Activated CD8-positive, alpha-beta memory T cell treated with anti-CD3 and anti-CD28 coated beads, Interleukin-2, amount 50 U/mL, for 1 hour (primary cell): Measurements from ENCODE around the gene PFKFB3.
"Not testable (repeated sequence)": the region's sequence is repeated elsewhere in the genome, so short reads cannot be mapped to it uniquely, and the experiment has no call there.

Source experiments
- DNase-seq: peaks from one replicate; pipeline ENCODE4 v3.0.0-alpha.2; 2020; ENCODE audit errors: extremely low read depth

The PFKFB3 gene

DNA sequence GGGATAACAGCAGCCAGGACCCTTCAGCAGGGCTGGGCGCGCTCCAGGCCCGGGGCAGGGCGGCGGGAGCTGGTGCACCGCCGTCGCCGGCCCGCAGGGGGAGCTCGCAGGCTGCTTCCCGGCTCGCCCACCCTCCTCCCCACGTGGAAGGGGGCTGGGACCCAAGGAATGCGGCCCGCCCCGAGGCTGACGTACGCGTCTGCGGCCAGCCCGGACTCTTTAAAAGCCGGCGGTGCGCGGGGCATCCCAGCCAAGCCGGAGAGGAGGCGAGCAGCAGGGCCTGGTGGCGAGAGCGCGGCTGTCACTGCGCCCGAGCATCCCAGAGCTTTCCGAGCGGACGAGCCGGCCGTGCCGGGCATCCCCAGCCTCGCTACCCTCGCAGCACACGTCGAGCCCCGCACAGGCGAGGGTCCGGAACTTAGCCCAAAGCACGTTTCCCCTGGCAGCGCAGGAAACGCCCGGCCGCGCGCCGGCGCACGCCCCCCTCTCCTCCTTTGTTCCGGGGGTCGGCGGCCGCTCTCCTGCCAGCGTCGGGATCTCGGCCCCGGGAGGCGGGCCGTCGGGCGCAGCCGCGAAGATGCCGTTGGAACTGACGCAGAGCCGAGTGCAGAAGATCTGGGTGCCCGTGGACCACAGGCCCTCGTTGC, at the start of gene PFKFB3:
Gene PFKFB3, plus strand, starts transcription at position 249 of the 647 bp plus-strand sequence. Its CDS starts 329 bp downstream, at position 578.
- DNase-seq = peak; percentile 88

DNA sequence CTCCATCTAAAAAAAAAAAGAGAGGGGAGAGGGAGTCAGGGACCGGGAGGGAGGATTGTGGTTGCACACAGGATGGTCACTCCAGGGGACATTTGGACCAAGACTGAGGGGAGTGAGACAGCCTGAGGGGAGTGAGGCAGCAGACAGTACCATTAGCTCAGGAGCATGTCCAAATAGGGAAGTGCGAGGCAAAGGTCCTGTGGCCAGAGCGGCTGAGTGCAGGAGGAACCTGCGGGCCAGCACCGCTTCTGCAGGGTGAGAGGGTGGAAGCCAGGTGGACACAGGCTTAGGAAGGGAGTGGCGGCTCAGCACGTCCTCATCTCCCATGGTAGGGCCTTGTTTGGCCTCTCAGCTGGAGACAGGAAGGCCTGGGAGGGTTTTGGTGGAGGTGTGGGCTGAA, 48.9 kb upstream of the PFKFB3 start:
- no peak for DNase-seq

DNA sequence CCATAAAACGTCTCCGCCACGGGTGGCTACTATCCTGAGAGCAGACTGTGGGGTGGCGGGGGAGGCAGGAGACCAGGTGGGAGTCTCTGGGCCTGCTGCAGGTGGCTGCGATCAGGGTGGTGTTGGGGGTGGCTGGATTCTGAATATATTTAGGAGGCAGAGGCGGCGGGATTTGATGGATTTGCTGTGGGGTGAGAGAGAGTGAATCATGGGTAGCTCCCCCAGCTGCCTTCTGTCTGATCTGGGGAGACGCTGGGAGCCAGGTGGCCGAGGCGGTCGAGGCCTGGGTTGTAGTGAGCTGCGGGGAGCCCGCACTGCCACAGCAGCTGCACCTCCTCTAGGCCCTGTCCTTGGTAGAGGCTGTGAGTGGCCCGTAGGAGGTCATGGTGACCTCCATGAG, 48.2 kb upstream of the PFKFB3 start:
- DNase-seq = no peak

DNA sequence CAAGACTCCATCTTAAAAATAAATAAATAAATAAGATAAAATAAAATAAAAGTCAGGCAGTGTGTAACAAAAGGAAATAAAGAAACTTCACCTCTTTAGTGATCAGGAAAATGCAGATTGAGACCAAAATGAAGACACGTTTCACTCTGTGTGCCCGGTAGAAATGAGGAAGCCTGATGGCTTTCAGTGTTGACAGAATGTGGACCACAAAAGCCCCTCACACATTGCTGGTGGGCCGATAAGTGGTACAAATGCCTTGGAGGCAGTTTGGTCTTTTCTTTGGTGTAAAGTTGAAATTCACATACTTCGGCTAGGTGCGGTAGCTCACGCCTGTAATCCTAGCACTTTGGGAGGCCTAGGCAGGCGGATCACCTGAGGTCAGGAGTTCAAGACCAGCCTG, 44.5 kb upstream of the PFKFB3 start:
- DNase-seq = no peak

DNA sequence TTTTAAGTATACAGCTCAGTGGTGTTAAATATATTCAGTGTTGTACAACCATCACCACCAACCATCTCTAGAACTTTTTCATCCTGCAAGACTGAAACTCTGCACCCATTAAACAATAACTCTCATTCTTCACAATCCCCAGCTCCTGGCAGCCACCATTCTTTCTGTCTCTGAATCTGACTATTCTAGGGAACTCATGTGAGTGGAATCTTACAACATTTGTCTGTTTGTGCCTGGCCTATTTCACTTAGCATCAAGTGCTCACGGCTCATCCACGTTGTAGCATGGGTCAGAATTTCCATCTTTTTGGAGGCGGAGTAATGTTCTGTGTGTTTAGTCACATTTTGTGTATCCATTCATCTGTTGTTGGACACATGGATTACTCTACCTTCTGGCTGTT, 40.8 kb upstream of the PFKFB3 start:
- DNase-seq = no peak

DNA sequence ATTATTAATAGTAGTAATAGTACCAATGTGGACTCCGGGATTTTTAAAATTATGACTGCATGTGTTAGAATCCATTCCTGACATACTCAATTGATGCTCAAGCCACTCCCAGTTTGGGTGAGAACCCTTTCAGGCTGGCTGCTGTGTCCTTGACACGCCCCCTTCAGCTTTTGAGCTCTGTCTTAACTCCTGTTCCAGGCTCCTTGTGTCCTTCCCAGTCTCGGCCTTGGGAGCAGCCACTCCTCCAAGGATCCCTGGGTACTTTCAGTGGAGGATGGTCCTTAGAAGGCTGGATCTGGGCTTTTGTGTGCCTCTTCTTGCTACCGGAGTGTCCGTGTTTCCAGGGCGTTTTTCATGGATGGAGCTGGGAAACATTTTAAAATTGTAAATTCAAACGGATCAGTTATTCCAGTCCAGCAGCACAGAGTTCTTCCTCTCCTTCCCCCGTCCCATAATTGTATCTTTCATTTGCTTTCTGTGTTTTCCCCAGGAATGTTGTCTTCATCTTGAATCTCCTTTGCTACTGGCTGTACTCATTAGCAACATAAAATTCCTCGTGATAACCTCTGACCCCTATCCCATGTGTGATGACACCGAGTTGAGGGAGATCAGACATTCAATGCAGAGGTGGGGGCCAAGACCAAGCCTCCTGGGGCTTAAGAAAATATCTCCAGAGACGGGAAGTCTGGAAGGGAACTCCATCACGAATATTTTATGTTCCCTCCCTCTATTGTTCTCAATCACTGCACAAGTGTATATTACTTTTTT, 40.0 kb upstream of the PFKFB3 start:
- DNase-seq = no peak

DNA sequence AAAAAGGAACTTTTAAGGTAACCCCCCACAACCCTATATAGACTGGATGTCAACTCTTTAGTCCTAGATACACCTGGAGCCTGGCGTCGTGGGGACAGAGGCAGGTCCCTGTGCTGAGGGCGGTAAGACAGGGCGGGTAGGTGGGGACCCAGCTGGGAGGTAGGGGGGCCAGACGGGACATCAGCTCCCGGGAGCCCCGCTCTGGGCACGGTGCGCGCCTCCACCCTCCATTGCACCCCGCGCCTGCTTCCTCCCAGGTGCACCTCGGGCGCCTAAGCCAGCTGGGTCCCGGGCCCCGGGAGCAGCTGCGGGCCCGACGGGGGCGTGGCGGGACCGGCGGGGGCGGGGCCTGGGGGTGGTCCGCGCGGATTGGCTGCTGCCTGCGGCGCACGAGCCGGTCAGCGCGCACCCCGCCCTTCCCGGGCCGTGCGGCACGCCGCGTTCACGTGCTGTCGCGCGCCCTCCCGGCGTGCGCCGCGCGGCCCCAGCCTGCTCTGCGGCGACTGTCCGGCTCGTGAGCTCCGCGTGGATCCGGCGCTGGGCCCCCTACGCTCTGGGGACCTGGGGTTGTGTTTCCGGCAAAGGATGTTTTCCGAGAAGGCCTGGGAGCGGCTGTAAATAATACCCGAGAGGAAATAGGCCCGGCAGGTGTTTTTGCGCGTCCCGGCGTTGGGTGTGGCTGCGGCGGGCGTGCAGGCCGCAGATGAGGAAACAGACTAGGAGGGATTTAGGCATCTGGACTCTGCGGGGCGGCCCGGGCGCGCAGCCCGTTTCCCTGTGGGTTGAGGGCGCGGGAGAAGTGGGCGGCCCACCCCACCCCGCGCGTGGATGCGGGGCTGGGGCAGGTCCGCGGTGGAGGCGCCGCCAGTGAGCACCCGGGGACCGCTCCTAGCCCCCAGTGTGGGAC, 39.1 kb upstream of the PFKFB3 start:
- peak; percentile 61 for DNase-seq

DNA sequence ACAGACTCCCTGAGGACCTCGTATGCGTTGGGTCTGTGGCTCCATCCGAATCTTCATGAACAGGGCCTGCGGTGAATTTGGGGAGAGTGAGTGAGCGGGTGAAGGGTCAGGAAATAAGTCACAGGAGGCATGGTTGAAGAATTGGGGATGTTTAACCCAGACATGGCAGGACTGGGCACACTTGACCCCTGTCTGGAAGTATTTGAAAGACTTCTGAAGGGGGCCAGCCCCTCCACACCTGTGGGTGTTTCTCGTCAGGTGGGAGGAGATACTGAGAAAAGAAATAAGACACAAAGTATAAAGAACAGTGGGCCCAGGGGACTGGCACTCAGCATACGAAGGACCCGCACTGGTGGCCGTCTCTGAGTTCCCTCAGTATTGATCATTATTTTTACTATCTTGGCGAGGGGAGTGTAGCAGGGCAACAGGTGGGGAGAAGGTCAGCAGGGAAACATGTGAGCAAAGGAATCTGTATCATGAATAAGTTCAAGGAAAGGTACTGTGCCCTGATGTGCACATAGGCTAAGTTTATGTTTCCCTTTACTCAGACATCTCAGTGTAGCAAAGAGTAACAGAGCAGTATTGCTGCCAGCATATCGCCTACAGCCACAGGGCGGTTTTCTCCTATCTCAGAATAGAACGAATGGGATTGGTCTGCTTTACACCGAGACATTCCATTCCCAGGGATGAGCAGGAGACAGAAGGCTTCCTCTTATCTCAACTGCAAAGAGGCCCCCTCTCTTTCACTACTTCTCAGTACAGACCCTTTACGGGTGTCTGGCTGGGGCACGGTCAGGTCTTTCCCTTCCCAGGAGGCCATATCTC, 38.2 kb upstream of the PFKFB3 start:
- no peak for DNase-seq

DNA sequence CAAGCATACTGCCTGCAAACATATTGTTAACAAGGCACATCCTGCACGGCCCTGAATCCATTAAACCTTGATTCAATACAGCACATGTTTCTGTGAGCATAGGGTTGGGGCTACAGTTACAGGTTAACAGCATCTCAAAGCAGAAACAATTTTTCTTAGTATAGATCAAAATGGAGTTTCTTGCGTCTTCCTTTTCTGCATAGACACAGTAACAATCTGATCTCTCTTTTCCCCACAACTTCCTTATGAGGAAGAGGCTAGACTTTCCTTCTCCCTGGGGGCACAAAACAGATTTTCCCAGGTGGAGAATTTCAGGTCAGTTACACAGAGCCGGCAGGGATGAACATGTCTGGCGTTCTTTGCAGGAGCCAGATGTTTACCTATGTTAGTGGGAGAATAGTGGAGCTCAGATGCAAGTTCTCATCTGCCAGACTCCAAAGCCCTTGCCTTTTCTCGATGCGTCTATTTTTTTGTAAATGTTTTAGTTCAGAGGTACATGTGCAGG, 37.5 kb upstream of the PFKFB3 start:
- no peak for DNase-seq

DNA sequence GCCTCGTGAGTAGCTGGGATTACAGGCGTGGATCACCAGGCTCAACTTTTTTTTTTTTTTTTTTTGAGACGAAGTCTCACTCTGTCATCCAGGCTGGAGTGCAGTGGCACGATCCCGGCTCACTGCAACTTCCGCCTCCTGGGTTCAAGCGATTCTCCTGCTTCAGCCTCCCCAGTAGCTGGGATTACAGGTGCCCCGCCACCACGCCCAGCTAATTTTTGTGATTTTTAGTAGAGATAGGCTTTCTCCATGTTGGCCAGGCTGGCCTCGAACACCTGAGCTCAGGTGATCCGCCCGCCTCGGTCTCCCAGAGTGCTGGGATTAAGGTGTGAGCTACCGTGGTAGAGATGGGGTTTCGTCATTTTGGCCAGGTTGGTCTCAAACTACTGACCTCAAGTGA, 36.8 kb upstream of the PFKFB3 start:
- not testable (repeated sequence) for DNase-seq

DNA sequence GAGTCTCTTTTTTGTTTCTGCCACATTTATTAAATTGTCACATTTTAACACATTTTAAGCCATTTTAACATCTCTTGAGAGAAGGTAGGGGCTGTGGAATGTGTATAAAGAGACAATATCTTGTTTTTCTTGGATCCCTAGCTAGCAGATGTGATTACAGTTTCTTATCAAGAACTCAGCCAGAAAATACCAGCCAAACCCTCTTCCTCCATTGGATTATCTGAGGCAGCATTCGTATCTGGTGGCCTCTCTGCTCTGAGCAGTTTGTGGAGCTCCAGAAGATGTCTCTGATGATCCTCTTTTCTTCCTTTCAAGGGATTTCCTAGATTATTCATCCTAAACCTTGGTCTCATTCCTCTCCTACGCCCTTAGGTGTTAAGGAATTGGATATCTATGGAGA, 35.3 kb upstream of the PFKFB3 start:
- DNase-seq = no peak

DNA sequence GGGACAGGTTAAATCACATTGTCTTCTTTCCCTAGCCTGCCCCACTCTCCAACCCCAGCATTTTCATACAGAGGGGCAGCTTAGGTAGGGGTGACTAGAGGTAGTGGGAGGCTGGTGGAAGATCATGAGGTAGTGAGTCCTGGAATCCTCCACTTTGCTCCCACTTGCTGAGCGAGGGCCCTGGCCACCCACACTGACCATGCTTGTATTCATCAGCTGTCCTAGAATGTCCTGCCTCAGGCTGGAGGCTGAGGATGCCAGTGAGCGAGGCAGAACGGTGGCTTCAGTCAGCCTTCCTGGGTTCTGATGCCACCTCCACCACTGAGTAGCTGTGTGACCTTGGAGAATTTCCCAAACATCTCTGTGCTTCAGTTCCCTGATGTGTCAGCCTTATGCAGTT, 34.6 kb upstream of the PFKFB3 start:
- DNase-seq = no peak

DNA sequence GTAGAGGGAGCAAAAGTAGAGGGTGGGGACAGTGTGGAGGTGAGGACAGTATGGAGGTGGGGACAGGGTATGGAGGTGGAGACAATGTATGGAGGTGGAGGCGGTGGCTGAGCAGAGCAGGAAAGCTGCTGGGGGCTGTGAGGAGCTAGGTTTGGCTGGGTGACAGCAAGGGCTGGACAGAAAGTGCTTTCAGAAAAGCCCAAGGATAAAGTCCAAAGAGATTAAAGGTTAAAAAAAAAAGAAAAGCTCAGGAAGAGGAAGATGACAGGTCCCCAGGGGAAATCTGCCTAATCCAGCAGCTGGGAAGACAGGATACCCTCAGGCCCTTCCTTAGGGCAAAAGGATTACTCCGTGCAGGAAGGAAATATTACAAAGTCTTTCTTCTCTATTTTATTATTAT, 32.1 kb upstream of the PFKFB3 start:
- no peak for DNase-seq

DNA sequence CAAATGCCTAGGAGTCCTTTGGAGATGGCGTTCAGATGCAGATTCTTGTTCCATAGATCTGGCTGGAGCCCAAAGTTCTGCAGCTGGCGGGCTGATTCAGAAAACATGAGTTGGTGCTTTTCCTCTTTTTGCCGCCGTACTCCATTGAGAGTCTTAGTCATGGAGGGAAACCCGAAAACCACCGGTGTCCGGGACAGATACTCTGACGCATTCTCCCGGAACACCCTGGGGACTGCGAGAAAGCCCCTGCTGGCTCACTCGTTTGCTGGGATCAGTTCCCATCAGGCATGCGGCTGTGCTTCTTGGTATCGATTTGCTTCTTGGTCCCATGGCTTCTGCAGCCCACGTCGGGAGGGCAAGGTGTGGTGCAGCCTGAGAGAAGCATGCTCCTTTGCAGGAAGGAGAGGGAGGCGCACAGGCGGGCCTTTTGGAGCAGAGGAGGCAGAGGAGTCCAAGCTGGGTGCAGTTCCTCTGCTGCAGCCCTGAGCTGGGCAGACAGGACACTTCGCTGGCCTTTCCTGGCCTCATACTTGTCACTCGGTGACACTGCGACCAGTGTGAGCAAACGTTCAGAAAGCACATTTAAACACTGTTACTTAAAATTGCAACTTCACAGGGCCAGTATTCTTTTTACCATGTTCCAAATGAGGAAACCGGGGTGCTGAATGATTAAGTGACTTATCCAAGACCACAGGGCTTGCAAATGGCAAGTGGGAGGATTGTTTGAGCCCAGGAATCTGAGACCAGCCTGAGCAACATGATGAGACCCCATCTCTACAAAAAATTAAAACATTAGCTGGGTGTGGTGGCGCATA, 30.6 kb upstream of the PFKFB3 start:
- DNase-seq = no peak

DNA sequence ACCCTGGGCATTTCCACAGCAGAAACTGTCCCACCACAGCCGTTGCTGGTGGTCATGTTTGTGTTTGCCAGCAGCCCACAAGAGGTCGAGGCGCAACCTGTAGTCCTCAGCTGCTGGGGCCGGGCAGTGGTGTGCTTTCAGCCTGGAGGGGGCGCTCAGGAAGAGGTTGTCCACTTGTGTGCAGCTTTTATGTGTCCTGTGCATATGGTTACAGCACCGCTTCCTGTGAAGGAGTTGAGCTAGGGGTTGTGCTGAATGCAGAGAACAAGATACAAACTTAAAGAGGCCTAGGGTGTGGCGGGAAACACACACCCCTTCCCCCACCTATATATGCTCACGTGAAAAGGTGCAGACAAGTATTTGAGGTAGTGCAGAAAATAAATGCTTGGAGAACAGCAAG, 29.5 kb upstream of the PFKFB3 start:
- DNase-seq = no peak

DNA sequence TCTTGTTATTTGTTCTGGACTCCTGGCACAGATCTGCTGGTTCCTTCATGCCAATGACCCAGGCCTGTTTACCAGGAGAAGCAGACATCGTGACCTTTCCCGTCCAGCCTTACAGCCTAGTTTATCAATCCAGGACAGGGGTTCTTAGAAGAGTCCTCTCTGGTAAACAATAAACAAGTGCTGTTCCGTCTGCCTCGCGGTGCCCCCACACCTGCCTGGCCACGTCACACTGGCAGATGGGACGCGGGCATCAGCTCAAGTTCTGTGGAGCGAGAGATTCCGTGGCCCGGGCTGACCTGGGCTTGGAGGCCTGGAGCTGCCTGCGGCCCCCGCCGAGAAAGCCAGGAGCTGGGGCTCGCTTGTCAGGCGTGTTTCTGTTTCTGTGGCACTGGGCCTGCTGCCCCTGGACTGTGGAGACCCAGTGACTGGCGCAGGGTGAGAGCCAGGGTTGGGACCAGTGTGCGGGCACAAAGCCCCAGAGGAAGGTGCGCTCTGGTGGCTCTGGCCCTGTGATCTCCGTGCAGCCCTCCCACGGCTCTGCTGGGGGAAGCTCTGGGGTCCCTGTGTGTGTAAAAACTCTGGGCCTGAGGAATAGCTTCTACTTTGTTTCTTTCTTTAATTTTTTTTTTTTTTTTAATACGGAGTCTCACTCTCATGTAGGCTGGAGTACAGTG, 28.4 kb upstream of the PFKFB3 start:
- no peak for DNase-seq

DNA sequence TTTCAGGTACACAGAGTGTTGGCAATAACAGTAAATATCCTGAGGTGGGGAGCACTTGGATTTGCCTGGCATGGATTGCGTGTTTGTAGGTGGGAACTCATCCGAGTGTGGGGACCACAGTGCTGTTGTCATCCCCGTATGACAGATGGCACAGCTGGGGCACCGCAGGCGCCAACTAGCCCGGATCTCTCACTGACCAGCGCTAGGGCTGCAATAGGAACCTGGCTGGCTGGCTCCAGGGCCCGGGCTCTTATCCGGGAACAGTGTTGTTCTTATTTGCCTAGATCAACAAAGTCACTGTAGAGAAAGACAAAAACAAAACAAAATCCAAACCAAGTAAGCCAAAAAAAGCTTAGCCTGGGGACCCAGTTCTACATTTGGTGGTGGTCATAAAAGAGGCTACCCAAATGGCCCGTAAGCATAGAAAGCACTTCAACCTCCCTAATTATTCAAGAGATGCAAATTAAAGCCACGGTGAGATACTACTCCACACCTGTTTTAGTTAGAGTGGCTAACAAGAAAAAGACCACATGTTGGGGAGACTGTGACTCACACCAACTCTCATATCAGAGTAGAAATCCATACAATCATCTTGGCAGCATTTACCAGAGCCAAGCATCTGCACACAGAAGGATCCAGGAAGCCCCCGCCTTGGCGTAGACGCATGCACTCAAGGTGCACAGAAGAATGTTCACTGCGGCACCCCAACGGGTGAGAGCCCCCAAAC, 27.2 kb upstream of the PFKFB3 start:
- DNase-seq = no peak

DNA sequence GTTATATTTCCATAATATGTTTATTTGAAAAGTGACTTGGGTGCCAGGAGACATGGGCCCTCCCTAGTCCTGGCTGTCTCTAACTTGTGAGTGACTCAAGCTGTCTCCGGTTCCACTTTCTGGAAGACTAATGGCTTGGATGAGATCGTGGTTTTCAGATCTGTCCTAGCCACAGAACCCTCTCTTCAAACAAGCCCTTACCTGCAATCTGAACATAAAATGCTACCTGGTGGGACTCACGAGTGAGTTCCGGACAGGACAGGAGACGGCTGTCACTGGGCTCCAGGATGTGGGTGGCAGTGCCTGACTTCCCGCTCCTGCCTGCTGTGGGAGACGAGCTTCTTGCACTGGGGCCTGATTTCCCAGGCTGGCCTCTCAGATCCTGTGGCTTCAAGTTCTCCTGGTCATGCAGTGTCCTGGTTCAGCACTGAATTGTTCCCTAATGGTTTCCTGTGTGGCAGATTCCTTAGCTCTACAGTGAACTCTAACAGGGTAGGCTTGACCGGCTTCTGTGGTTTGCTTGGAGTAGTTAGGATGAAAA, 26.0 kb upstream of the PFKFB3 start:
- DNase-seq = no peak

DNA sequence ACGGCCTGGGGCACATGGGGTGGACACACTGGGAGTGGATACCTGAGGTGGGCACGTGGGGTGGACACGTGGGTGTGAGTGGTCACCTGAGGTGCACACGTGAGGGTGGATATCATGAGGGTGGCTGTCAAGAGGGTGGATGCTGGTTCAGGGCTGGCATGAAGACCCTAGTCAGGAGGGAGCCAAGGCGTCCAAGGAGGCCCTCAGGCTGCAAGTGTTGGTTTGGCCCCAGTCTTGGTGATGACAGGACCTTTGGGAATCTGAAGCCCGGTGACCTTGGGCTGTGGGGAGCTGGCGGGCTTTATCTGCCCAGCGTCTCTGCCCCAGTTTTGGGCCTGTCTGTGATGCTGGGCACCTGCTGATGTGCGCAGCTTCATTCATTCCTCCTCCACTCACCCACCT, 24.9 kb upstream of the PFKFB3 start:
- no peak for DNase-seq
